DND-41 (cell line): ENCODE measurements around the gene SLCO4A1.

ENCODE experiments used
- EZH2 ChIP-seq: IDR thresholded peaks from 3 replicates; pipeline ENCODE4 v1.6.1; 2012; ENCODE audit warnings: borderline replicate concordance, low read depth, mild to moderate bottlenecking, moderate library complexity, low read length, inconsistent platforms; ENCODE audit not compliant: severe bottlenecking
- TF ChIP-seq, protein P1 (sequence below): IDR thresholded peaks from 2 replicates; pipeline ENCODE4 v1.5.1; 2012; ENCODE audit warnings: borderline replicate concordance, low read length, moderate library complexity, mild to moderate bottlenecking; ENCODE audit not compliant: poor library complexity, severe bottlenecking; ENCODE audit errors: extremely low read depth

GRCh38 chr20:62668441-62669027, 26.2 kb downstream of the SLCO4A1 start:
- TF ChIP-seq, protein P1, sequence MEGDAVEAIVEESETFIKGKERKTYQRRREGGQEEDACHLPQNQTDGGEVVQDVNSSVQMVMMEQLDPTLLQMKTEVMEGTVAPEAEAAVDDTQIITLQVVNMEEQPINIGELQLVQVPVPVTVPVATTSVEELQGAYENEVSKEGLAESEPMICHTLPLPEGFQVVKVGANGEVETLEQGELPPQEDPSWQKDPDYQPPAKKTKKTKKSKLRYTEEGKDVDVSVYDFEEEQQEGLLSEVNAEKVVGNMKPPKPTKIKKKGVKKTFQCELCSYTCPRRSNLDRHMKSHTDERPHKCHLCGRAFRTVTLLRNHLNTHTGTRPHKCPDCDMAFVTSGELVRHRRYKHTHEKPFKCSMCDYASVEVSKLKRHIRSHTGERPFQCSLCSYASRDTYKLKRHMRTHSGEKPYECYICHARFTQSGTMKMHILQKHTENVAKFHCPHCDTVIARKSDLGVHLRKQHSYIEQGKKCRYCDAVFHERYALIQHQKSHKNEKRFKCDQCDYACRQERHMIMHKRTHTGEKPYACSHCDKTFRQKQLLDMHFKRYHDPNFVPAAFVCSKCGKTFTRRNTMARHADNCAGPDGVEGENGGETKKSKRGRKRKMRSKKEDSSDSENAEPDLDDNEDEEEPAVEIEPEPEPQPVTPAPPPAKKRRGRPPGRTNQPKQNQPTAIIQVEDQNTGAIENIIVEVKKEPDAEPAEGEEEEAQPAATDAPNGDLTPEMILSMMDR = peak; percentile 82
- no peak for TF ChIP-seq EZH2
